ENCODE results near the gene EPHA2. TPM values are rescaled to one million over a fixed set of nuclear protein-coding genes. Genes with fewer than 3 reads are reported as not detected.
A peak's percentile ranks its signal among the peaks of the same experiment; 100 is the strongest.

The EPHA2 gene
- total and polyA plus RNA-seq, 8 donors: 6.5 to 17.1 (median 11.0) TPM

GRCh38 chr1:16091296-16091695 is 64.6 kb downstream of the EPHA2 start:
- ATAC-seq (peak; percentile 58 to 75 (median 72)), DNase-seq (peak in 5 of 6 donors; percentile 76 to 86 (median 83)), FAIRE-seq (no peak)
- intact Hi-C loops (cut with DNase I): no loop called here
- Histone ChIP-seq H3K36me3 (no peaks in the 10 kb centered on the region), H3K9me3 (no peaks in the 10 kb centered on the region), H3K4me1 (peaks cover 22 to 32% (median 28%) of the 10 kb centered on the region in 3 donors), H3K27me3 (no peaks in the 10 kb centered on the region), H3K4me3 (no peak overlapping the region), H3K27ac (no peak overlapping the region)
- TF ChIP-seq CTCF (IDR thresholded peaks at IDR 0.05): no peak
- WGBS, 2 donors: 38 to 44% methylated on average over 8 of the region's 8 CpGs

DNA sequence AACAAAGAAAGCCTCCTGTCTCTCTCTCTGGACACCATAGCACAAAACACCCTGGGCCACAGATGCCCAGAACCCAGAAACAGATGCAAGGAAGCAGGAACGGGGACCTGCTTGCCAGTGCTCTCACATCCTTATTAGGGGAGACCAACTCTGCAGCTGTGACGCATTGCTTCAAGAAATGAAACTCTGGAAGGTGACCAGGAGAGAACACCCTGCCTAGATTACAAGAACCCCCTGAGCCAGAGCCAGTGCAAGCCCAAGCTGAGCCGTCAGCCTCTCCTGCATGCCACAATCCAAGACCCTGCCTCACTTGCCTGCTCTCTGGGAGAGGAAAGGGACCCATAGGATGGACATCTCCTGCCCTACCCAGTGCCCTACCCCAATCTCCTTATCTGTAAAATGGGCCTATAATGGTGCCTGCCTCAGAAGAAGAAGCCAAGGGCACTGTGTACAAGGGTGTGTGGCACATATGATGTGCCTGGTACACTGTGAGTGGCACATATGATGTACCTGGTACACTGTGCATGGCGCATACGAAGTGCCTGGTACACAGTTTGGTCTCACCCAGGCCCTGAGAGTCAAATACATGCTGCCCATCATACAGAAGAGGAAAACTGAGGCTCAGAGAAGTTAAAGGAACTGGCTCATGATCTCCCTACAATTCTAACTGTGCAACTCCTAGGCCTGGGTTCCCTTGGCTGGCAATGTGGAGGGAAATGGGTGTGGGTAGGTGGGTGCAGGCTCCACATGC is 65.6 kb downstream of the EPHA2 start:
- no peak for ATAC-seq
- WGBS, 2 donors: 89 to 95% methylated on average over 5 of the region's 5 CpGs
- H3K4me3 ChIP-seq: no peak overlapping the region
- TF ChIP-seq CTCF (IDR thresholded peaks at IDR 0.05): no peak
- no peak for FAIRE-seq
- no peaks in the 10 kb centered on the region for H3K9me3 ChIP-seq
- H3K36me3 ChIP-seq: no peaks in the 10 kb centered on the region
- H3K27ac ChIP-seq: no peak overlapping the region
- peaks cover 21 to 27% (median 23%) of the 10 kb centered on the region in 3 donors for H3K4me1 ChIP-seq
- intact Hi-C loops (cut with DNase I): no loop called here
- DNase-seq: no peak
- H3K27me3 ChIP-seq: no peaks in the 10 kb centered on the region

DNA sequence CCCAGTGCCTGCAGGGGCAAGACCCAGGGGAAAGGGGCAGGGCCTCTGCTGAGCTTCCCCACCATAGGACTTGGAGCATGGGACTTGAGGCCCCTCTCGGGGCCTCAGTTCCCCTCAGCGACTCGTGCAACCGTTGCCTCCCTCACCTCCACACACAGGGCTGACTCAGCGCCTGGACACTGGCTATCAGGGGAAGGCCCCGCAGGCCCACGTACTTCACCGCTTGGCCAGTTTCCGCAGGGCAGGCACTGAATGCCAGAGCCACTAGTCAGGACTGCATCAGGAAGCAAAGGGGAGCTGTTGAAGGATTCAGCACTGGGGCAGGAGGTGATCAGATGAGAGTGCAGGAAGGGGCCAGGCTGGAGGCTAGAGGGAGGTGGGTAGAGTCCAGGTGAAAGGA is 66.9 kb downstream of the EPHA2 start:
- Histone ChIP-seq H3K27me3 (no peaks in the 10 kb centered on the region), H3K4me1 (peaks cover 15 to 22% (median 16%) of the 10 kb centered on the region in 3 donors), H3K36me3 (no peaks in the 10 kb centered on the region), H3K4me3 (no peak overlapping the region), H3K9me3 (no peaks in the 10 kb centered on the region), H3K27ac (no peak overlapping the region)
- no peak for TF ChIP-seq CTCF (IDR thresholded peaks at IDR 0.05)
- FAIRE-seq (no peak), ATAC-seq (no peak), DNase-seq (no peak)
- intact Hi-C loops (cut with DNase I): no loop called here
- WGBS, 2 donors: 90 to 95% methylated on average over 9 of the region's 9 CpGs

GRCh38 chr1:16088351-16088911 is 67.4 kb downstream of the EPHA2 start:
- no peaks in the 10 kb centered on the region for H3K27me3 ChIP-seq
- no peak for TF ChIP-seq CTCF (IDR thresholded peaks at IDR 0.05)
- 84 to 86% methylated on average over 17 of the region's 17 CpGs for WGBS, 2 donors
- no peaks in the 10 kb centered on the region for H3K36me3 ChIP-seq
- ATAC-seq (no peak), FAIRE-seq (no peak), DNase-seq (no peak)
- H3K4me1 ChIP-seq: peaks cover 10 to 16% (median 16%) of the 10 kb centered on the region in 3 donors
- intact Hi-C loops (cut with DNase I): no loop called here
- H3K27ac ChIP-seq: no peak overlapping the region
- no peaks in the 10 kb centered on the region for H3K9me3 ChIP-seq
- no peak overlapping the region for H3K4me3 ChIP-seq

- WGBS, 2 donors: 86 to 87% methylated on average over 7 of the region's 7 CpGs
- DNase-seq (no peak), FAIRE-seq (no peak), ATAC-seq (no peak)
- intact Hi-C loops (cut with DNase I): no loop called here
- TF ChIP-seq CTCF (IDR thresholded peaks at IDR 0.05): no peak
- Histone ChIP-seq H3K4me3 (no peak overlapping the region), H3K27ac (no peak overlapping the region), H3K4me1 (peaks cover 5 to 16% (median 9%) of the 10 kb centered on the region in 3 donors), H3K36me3 (no peaks in the 10 kb centered on the region), H3K27me3 (no peaks in the 10 kb centered on the region), H3K9me3 (no peaks in the 10 kb centered on the region)
These were observed 68.1 kb downstream of the EPHA2 start for GRCh38 chr1:16087733-16088132.

Measured in pancreas (tissue), 10 donors.